GM12873 (cell line): ENCODE measurements around the gene FNBP1.

ENCODE experiments used
- CTCF ChIP-seq: IDR thresholded peaks from 2 replicates; pipeline ENCODE4 v1.5.1; 2012; ENCODE audit warnings: low read depth, mild to moderate bottlenecking, moderate library complexity, low read length, control low read depth; ENCODE audit not compliant: insufficient read depth; ENCODE audit errors: missing control alignments

FNBP1 gene

GRCh38 chr9:129845373-129845772, 197.6 kb downstream of the FNBP1 start:
- TF ChIP-seq CTCF, result no peak

- no peak for TF ChIP-seq CTCF
These were observed 201.9 kb downstream of the FNBP1 start for GRCh38 chr9:129841071-129841470.

GRCh38 chr9:129840034-129840433, 203.0 kb downstream of the FNBP1 start:
- TF ChIP-seq CTCF, result no peak

GRCh38 chr9:129839324-129840023, 203.5 kb downstream of the FNBP1 start:
- no peak for TF ChIP-seq CTCF

- TF ChIP-seq CTCF, result no peak
These were observed 204.2 kb downstream of the FNBP1 start for GRCh38 chr9:129838707-129839259.
